HK-2 (cell line): ENCODE measurements around the gene PGA3.
"Not testable (repeated sequence)": the region's sequence is repeated elsewhere in the genome, so short reads cannot be mapped to it uniquely, and the experiment has no call there.

Experiments
- DNase-seq: peaks from one replicate; pipeline ENCODE4 v3.0.0-alpha.2; 2018; ENCODE audit not compliant: unreplicated experiment

Gene PGA3

DNA sequence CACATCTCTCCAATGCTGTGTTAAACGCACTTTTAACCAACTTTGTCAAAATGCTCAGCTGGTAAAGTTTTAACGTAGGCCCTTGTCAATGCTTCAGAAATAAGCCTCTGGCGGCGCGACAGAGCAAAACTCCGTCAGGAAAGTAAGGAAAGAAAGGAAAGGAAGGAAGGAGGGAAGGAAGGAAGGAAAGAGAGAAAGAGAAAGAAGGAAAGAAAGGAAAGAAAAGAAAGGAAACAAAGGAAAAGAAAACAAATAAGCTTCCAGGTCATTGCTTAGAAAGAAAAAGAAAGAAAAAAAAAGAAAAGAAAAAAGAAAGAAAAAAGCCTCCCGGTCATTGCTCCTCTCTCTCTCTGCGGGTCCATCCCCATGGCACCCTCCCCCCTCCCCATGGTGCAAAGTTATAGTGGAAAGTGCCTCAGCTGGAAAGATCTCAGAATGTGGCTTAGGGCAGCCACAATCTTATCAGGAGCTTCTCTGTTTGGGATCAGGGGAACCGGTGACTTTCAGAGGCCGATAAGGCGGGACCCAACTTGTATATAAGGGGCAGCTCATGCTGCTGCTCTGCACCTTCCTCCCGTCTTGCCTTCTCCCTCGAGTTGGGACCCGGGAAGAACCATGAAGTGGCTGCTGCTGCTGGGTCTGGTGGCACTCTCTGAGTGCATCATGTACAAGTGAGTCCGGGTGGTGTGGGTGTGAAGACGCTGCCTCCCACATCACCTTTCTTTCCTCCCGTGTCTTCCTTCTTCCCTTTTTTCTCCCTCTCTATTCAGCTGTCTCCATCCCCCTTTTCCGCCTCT, at the start of gene PGA3:
PGA3 (plus strand) TSS at position 566 of the 797 bp plus-strand sequence; CDS start at position 616, 50 bp downstream.
- DNase-seq, result not testable (repeated sequence)

DNA sequence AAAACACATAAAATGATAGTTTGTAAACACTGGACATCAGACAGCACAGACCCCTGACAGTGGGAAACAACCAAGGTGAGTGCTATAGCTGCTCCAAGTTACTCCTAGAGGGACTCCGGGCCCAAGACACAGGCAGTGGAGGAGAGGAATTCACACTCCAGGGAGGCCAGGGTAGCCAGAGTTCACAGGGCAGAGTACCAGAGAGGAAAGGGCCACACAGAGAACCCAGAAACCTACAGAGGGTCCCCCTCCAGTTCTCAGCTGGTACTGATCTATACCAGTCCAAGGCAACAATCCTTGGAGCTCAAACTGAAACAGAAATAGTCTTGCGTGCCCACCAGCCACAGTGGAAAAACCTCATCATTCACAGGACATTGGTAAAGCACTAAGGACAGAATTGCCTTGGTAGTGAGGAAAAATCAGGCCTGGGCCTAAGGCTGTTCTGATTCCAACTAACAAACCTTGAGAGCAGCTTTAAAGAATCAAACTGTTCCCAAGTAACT, 49.7 kb upstream of the PGA3 start:
- no peak for DNase-seq

DNA sequence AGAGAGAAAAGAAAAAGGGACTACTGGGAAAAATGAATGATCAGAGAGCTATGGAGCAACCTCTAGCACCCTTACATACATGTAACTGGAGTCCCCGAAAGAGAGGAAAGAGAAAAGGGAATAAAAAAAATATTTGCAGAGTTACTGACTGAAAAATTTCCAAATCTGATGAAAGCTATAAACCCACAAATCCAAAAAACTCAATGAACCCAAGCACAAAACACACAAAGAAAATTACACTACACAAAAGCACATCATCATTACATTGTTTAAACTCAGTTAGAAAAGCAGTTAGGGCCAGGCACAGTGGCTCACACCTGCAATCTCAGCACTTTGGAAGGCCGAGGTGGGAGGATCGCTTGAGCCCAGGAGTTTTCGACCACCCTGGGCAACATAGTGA, 48.8 kb upstream of the PGA3 start:
- DNase-seq, result no peak

DNA sequence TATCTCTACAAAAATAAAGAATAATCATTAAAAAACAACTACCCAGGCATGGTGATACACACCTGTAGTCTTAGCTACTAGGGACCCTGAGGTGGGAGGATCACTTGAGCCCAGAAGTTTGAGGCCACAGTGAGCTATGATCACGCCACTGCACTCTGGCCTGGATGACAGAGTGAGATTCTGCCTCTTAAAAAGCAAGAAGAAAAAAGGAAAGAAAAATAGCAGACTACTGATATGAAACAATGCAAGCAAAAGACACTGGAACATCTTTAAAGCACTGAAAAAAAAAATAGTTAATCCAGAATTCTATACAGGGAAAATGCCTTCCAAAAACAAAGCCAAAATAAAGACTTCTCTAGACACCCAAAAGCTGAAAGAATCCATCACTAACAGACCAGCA, 48.0 kb upstream of the PGA3 start:
- DNase-seq, result no peak

DNA sequence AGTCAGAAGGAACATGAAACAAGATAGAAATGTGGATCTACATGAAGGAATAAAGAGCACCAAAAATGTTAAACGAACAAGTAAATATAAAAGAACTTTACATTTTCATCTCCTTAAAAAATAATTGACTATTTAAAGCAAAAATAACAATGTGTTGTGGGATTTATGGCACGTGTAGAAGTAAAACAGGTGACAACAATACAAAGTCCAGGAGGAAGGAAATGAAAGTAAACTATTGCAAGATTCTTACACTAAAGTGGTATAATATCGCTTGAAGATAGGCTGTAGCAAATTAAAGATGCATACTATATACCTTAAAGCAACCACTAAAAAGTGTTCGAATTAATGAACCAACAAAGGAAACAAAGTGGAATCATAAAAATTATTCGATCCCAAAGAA, 47.6 kb upstream of the PGA3 start:
- no peak for DNase-seq

DNA sequence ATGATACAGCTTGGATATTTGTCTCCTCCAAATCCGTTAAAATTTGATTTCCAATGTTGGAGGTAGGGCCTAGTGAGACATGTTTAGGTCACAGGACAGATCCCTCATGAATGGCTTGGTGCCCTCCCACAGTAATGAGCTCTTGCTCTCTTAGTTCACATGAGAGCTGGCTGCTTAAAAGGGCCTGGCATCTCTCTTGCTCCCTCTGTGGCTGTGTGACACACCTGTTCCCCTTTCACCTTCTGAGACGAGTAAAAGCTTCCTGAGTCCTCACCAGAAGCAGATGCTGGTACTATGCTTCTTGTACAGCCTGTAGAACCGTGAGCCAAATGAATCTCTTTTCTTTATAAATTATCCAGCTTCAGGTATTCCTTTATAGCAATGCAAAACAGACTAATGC, 45.6 kb upstream of the PGA3 start:
- no peak for DNase-seq

DNA sequence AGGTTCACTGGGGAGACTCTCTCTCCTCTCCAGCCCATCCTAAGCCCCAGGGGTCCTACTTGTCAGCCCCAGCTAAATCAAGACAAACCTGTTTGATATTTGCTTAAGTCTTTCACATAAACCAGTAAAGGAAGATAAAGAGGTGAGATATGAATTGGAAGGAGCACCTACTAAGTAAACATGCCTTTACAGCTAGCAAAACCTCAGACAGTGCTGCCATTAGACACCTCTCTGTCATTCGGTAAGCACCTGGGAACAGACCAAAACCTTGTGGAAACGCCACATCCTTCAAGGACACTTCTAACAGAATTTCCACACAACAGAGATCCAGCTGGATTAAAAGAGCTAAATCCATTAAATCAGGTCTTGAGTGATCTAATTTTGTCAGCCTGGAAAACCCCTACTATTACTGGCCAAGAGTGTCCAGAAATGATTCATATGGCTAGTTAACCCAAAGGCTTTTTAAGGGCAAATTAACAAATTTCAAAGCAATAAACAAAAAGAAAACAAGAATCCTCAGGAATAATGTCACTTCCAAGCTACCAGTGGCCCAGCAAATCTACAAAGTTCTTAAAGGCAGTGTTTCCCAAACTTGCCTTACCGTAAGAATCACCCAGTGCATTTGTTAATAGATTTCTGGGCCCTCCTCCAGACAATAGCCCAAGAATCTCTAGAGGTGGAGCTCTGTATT, 44.5 kb upstream of the PGA3 start:
- DNase-seq, result peak; percentile 10

DNA sequence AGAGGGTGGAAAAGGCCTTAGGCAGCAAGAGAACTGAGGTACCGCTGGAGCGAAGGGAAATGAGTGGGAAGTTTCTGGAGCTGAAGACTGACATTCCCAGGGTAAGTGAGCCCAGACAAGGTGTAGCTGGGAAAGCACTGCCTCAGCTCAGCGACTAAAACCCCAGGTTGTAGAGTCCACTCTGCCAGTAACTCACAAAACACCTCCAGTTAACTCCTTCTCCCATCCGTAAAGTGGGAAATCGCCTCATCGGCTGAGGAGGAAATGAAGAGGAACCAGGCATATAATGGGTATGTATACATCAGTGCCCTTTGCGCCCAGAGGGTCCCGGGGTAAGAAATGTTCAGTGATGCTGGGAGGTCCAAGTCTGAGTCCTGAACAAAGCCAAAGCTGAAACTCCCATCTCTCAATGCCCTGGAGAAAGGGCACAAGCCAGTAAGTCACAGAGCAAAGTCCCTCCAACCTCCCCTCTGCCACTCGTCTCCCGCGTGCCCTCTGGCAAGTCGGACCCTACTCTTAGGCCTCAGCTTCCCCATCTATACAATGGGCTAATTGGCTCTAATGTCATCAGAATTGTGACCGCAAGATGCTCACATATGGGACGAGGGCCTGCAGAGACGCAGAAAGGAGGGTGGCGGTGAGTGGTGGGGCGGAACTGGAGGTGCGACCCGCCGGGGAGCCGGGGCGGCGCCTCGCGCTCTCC, 42.7 kb upstream of the PGA3 start:
- peak; percentile 9 for DNase-seq

DNA sequence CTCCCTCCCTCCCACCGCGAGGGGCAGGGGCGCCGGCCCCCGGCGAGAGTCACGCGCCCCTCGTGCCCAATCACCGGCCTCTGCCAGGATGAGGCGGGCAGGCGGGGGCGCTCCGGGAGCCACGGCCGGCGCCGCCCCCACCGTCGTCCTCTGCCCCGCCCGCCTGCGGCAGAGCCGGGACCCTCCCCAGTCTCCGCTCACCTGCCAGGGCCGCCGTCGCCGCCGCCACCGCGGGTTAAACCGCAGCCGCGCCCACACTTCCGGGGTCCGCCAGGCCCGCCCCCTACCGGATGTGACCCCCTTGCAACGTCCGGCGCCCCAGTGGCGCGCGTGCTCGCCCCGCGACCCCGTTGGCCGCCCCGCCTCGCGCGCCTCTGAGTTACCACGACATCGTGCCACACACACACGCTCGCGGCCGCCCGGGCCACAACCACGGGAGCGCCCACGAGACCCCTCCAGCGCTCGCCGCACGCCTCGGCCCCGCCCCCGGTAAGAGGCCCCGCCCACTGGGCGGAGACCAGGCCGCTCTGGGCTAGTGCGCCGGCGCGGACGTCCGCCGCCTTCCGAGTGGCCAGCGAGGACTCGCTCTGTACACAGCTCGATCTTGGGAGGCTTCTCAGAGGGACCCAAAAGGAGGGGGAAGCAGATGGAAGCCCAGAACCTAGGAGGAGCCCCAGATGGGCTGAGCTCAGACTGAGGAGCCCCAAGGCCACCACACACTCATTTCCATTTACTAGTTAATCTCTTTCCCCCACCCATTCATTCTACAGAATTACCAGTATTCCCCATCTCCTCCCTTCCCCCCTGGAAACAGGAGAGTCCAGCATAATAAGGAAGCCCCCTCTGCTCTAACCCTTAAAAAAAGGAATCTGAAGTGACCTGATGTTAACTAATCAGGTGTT, 41.9 kb upstream of the PGA3 start, which contains the start of gene VPS37C:
VPS37C (minus strand) TSS at position 237 of the 902 bp plus-strand sequence. CDS start 22,597 bp downstream, outside the sequence.
- peak; percentile 88 for DNase-seq

DNA sequence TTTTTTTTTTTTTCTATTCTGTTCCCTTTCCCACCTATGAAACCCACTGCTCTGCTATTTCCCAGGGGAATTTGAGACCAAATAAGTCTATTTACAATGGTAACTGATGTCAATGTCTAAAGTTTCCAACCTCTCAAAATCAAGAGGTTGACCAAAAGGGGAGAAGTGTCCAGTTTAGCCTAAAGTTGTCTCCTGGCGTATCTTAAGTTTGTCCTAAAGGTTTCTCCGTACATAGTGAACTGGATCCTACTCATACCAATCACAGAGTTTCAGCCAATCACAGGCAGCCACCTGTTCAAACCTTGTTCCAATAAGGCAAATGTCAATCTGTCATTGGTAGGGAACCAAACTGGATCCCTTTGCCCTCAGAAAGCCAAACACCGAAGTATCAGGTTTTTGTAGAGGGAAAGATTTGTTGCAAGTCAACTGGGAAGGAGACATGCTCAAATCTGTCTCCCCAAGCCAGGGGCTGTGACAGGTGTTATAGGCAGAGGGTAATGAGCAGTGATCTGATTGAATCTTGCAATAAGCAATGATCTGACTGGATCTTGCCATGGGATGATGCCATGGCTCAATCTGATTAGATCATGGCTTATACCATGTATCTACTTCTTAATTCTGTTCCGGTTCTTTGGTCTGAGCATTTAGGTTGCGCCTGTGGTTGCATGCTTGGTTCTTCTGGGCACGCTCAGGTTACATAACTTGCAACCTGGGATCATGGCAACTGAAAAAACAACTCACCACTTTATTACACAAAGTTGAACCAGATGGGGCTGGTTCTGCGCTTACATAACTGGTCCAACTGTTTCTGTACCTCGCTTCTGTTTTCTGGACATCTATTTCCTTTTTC, 41.0 kb upstream of the PGA3 start:
- peak; percentile 18 for DNase-seq

DNA sequence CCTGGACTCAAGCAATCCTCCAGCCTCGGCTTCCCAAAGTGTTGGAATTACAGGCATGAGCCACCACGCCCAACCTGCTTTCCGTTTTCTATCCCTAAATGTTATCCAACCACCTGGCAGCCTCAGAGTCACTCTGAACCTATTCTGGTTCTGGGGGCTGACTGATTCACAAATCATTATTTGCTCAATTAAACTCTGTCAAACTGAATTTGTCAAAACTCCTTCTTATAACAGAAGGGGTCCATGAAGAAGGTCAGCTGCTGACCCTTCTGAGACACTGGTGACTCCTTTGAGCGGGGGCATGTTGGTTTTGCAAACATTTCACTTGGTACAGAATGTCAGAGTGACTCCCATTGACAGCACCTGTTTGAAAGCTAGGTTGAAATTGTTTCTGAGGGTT, 40.3 kb upstream of the PGA3 start:
- DNase-seq, result no peak

DNA sequence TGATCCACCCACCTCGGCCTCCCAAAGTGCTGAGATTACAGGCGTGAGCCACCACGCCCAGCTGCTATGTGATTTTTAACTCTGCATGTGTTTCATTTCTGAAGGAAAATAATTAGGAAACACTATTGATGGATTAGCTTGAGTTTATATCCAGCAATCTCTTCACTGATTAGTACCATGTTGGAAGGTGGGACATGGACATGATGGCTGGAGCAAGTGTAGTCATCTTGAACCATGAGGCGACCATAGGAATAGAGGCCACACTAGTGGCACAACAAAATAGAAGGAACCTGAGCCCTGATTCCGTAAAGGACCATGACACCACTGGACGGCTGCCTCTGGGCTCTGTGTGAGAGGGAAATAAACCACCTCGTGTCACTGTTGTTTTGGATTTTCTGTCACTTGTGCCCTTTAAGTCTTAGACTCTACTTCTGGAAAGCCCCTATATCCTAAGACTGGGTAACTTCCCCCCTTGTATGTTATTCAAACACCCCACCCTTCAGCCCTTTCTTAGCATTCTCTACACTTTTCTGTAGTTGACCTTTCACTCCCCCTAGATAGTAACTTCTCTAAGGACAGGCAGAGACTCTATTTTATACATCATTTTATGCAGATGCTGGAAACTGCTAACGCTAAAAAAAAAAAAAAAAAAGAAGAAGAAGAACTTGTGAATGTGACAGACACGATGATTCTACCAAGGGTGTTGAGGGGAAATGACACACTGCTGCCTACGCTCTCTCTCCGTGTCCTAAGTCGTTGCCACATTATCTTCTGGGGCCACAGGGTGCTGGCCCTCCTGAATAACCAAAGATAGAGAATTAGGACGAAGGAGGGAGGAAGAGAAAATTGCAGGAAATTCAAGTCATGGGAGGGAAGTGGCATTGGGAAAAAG, 39.4 kb upstream of the PGA3 start:
- DNase-seq, result no peak

DNA sequence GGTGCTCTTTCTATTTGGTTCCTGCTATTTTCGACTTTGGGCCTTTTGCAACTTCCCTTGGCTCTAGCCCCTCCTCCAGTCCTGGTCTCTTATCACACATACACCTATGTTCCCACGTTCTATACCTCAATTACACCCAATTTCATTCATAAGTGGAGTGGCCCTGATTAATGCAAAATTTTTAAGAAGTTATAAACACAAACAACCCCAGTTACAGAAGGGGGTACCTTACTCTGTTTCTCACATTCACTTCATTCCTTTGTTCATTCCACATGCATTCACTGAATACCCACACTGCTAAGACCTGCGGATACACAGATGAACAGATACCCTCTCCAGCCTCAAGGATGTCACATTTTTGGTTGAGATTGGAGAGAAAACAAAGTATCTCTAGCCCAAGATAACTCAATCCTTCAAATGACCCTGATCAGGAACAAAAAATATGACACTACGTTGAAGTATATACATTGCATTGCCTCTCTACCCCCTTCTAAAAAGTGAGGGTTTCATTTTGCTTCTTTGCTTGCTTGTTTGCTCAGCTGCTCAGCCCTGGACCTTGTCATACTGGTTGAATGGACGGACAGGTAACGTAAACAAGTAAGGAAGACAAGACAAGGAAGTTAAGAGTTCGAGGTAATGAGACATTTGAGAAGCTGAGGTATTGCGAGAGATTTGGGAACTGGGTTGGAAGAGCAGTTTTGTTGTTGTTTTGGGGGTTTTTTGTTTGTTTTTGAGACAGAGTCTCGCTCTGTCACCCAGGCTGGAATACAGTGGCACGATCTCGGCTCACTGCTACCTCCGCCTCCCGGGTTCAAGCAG, 38.5 kb upstream of the PGA3 start:
- no peak for DNase-seq

DNA sequence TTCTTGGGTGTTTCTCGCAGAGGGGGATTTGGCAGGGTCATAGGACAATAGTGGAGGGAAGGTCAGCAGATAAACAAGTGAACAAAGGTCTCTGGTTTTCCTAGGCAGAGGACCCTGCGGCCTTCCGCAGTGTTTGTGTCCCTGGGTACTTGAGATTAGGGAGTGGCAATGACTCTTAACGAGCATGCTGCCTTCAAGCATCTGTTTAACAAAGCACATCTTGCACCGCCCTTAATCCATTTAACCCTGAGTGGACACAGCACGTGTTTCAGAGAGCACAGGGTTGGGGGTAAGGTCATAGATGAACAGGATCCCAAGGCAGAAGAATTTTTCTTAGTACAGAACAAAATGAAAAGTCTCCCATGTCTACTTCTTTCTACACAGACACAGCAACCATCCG, 37.5 kb upstream of the PGA3 start:
- not testable (repeated sequence) for DNase-seq

DNA sequence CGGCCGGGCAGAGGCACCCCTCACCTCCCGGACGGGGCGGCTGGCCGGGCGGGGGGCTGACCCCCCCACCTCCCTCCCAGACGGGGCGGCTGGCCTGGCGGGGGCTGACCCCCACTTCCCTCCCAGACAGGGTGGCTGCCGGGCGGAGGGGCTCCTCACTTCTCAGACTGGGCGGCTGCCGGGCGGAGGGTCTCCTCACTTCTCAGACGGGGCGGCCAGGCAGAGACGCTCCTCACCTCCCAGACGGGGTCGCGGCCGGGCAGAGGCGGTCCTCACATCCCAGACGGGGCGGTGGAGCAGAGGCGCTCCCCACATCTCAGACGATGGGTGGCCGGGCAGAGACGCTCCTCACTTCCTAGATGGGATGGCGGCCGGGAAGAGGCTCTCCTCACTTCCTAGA, 37.0 kb upstream of the PGA3 start:
- not testable (repeated sequence) for DNase-seq

DNA sequence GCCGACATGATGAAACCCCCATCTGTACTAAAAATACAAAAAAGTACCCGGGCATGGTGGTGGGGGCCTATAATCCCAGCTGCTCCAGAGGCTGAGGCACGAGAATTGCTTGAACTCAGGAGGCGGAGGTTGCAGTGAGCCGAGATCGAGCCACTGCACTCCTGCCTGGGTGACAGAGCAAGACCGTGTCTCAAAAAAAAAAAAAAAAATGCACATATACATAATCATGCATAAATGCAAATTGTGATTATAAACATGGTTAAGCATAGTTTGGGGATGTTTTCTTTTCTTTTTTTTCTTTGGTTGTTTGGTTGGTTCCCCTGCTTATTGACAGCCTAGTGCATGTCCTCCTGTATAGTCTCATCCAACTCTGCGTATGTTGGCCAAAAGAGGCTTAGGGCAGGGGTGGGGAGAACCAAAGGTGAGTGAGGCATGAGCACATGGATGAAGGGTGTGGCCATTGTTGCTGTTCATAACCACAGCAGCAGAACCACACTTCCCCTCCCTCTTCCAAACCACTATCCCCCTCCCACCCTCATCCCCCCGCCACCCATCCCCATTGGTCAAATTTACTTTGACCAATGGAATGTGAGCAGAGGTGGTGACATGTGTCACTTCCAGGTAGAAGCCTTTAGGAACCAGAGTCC, 35.1 kb upstream of the PGA3 start:
- DNase-seq, result no peak

DNA sequence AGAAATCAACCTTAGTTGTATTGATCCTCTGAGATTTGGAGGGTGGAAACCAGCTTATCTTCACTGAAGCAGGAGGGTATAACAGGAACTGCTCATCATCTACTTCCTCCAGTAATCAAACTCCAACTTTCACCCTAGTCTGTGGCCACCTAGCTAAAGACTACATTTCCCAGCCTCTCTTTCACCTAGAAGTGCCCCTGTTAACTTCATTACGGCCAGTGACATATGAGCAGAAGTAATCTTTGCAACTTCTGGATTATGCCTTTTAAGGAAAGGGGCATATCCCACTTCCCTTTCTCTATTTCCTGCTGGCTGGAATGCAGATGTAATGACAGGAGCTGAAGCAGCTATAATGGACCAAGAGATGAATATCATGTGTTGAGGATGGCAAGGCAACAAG, 34.5 kb upstream of the PGA3 start:
- no peak for DNase-seq

DNA sequence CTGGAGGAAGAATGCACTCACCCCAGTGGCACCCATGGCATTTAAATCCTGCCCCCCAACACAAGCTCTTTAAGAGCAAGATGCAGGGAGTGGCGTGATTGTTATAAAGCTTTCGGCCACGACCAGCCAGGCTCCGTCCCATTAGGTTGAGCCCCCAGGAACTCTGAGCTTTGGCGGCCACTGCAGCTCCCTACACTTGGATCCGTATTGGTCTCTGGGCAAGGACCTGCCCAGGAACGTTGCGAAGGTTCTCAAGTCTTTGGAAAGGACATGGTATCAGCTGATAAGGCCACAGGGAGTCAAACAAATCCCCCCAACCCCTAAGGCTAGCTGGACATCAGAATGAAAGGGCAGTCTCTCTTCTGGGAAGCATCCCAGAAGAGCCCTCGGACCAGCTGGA, 32.7 kb upstream of the PGA3 start:
- no peak for DNase-seq
